Measurements from ENCODE around the gene SGMS2.
"Not testable (repeated sequence)": the region's sequence is repeated elsewhere in the genome, so short reads cannot be mapped to it uniquely, and the experiment has no call there.

Gene SGMS2

DNA sequence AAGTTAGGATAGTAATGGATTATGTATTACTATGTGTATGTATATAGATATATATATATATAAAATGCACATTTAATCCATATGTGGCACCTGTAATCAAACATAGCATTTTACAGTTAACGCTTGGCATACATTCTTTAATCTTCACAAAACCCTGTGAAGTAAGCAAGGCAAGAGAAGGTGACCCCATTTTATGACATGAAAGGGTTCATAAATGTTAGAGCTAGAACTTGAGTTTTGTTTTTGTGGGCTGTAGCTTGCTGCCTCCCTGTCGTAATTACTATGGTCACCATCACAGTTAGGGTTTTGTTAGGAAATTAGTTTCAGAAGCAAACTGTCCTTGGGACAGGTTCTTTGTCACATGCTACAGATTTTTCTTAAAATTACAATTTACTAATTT lies 92.8 kb downstream of the SGMS2 start:
- Histone ChIP-seq H3K9me3 (replicated peaks; ENCODE audit: insufficient read depth, low read length) (no peaks in the 10 kb centered on the region), H3K79me2 (ENCODE audit: low read length) (no peaks in the 10 kb centered on the region), H4K20me1 (ENCODE audit: insufficient read depth, low read length) (no peaks in the 10 kb centered on the region), H3K4me1 (ENCODE audit: low read length) (no peaks in the 10 kb centered on the region), H3K27ac (ENCODE audit: low read length) (no peak overlapping the region), H3F3A (ENCODE audit: insufficient read depth, low read length) (no peaks in the 10 kb centered on the region), H2AFZ (ENCODE audit: low read length) (no peak overlapping the region), H3K36me3 (replicated peaks; ENCODE audit: insufficient read depth, low read length) (no peaks in the 10 kb centered on the region), H3K27me3 (replicated peaks; ENCODE audit: insufficient read depth, low read length) (no peaks in the 10 kb centered on the region), H3K4me3 (ENCODE audit: low read length) (no peak overlapping the region), H3K4me2 (ENCODE audit: low read depth, low read length) (no peak overlapping the region), H3K9me2 (replicated peaks; ENCODE audit: insufficient read depth, low read length) (no peaks in the 10 kb centered on the region), H3K9ac (ENCODE audit: low read length) (no peak overlapping the region)
- no peak for TF ChIP-seq EZH2phosphoT487 (IDR thresholded peaks at IDR 0.05; ENCODE audit: low read length)
- no peak for TF ChIP-seq EZH2 (optimal IDR thresholded peaks at IDR 0.05; ENCODE audit: low read depth, low read length)
- TF ChIP-seq, protein P1, sequence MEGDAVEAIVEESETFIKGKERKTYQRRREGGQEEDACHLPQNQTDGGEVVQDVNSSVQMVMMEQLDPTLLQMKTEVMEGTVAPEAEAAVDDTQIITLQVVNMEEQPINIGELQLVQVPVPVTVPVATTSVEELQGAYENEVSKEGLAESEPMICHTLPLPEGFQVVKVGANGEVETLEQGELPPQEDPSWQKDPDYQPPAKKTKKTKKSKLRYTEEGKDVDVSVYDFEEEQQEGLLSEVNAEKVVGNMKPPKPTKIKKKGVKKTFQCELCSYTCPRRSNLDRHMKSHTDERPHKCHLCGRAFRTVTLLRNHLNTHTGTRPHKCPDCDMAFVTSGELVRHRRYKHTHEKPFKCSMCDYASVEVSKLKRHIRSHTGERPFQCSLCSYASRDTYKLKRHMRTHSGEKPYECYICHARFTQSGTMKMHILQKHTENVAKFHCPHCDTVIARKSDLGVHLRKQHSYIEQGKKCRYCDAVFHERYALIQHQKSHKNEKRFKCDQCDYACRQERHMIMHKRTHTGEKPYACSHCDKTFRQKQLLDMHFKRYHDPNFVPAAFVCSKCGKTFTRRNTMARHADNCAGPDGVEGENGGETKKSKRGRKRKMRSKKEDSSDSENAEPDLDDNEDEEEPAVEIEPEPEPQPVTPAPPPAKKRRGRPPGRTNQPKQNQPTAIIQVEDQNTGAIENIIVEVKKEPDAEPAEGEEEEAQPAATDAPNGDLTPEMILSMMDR (IDR thresholded peaks at IDR 0.05; ENCODE audit: low read length): no peak
- DNase-seq: no peak

DNA sequence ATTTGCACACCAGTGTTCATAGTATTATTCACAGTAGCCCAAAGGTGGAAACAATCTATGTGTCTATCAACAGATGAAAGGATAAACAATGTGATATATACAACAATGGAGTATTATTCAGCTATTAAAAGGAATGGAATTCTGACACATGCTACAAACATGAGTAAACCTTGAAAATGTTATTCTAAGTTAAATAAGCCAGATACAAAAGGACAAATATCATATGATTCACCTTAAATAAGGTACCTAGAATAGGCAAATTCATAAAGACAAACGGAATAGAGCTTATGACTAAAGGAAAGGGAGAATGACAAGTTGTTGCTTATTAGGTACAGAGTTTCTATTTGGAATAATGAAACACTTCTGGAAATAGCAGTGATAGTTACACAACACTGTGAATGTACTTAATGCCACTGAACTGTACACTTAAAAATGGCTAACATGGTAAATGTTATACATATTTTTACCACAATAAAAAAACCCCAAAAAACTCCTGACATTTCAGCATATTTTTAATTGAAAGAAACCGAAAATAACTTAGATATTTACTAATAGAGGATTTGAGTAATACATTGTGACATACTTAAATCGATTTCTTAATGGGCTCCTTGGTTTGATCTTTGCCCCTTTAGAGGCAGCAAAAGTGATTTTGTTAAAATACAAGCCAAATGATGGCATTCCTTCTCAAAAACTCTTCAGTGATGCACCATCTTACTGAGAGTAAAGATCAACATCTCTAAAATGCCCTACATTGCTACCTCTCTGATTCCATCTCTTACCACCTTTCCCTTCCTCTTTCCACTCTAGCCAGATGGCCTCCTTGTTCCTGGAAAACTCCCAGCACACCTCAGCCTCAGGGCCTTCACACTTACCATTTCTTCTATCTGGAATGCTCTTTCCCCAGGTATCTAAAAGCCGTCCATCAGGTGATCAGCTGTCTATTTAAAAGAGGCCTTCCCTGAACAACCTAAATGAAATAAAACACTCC lies 98.0 kb downstream of the SGMS2 start:
- H3K27ac ChIP-seq (ENCODE audit: low read length): no peak overlapping the region
- no peaks in the 10 kb centered on the region for H3K27me3 ChIP-seq (replicated peaks; ENCODE audit: insufficient read depth, low read length)
- H3K4me2 ChIP-seq (ENCODE audit: low read depth, low read length): no peak overlapping the region
- no peaks in the 10 kb centered on the region for H4K20me1 ChIP-seq (ENCODE audit: insufficient read depth, low read length)
- H3K79me2 ChIP-seq (ENCODE audit: low read length): no peaks in the 10 kb centered on the region
- H3F3A ChIP-seq (ENCODE audit: insufficient read depth, low read length): no peaks in the 10 kb centered on the region
- no peak for TF ChIP-seq EZH2phosphoT487 (IDR thresholded peaks at IDR 0.05; ENCODE audit: low read length)
- TF ChIP-seq, protein P1 (IDR thresholded peaks at IDR 0.05; ENCODE audit: low read length): no peak
- TF ChIP-seq EZH2 (optimal IDR thresholded peaks at IDR 0.05; ENCODE audit: low read depth, low read length): no peak
- no peaks in the 10 kb centered on the region for H3K4me1 ChIP-seq (ENCODE audit: low read length)
- no peak overlapping the region for H3K9ac ChIP-seq (ENCODE audit: low read length)
- no peak for DNase-seq
- no peaks in the 10 kb centered on the region for H3K36me3 ChIP-seq (replicated peaks; ENCODE audit: insufficient read depth, low read length)
- H2AFZ ChIP-seq (ENCODE audit: low read length): no peak overlapping the region
- H3K4me3 ChIP-seq (ENCODE audit: low read length): no peak overlapping the region
- no peaks in the 10 kb centered on the region for H3K9me2 ChIP-seq (replicated peaks; ENCODE audit: insufficient read depth, low read length)
- no peaks in the 10 kb centered on the region for H3K9me3 ChIP-seq (replicated peaks; ENCODE audit: insufficient read depth, low read length)

DNA sequence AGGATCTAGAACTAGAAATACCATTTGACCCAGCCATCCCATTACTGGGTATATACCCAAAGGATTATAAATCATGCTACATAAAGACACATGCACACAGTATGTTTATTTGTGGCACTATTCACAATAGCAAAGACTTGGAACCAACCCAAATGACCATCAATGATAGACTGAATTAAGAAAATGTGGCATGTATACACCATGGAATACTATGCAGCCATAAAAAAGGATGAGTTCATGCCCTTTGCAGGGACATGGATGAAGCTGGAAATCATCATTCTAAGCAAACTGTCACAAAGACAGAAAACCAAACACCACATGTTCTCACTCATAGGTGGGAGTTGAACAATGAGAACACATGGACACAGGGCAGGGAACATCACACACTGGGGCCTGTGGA lies 101.0 kb downstream of the SGMS2 start:
- H4K20me1 ChIP-seq (ENCODE audit: insufficient read depth, low read length); H3K4me2 ChIP-seq (ENCODE audit: low read depth, low read length); H3K4me3 ChIP-seq (ENCODE audit: low read length); H3K4me1 ChIP-seq (ENCODE audit: low read length); H3K9me3 ChIP-seq (replicated peaks; ENCODE audit: insufficient read depth, low read length); H3K79me2 ChIP-seq (ENCODE audit: low read length); H2AFZ ChIP-seq (ENCODE audit: low read length); H3K9ac ChIP-seq (ENCODE audit: low read length); DNase-seq; H3K36me3 ChIP-seq (replicated peaks; ENCODE audit: insufficient read depth, low read length); H3K27me3 ChIP-seq (replicated peaks; ENCODE audit: insufficient read depth, low read length); H3F3A ChIP-seq (ENCODE audit: insufficient read depth, low read length); H3K9me2 ChIP-seq (replicated peaks; ENCODE audit: insufficient read depth, low read length); H3K27ac ChIP-seq (ENCODE audit: low read length): not testable (repeated sequence)

DNA sequence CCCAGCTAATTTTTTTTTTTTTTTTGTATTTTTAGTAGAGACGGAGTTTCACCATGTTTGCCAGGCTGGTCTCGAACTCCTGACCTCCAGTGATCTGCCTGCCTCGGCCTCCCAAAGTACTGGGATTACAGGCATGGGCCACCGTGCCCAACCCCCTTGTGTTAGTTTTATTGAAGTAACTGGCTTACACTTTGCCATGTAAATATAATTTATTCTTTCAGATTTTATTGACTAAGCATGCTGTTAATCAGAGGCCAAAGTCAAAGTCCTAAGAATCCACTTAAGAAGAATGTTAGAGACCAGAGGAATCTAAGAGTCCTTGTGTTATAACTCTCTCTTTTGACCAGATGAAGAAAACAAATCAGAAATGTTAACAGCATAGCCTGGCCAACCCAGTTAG lies 102.1 kb downstream of the SGMS2 start:
- not testable (repeated sequence) for H3K27ac ChIP-seq (ENCODE audit: low read length); H4K20me1 ChIP-seq (ENCODE audit: insufficient read depth, low read length); DNase-seq

More for the DNA sequence above, 102.1 kb downstream of the SGMS2 start:
- not testable (repeated sequence) for H3K4me2 ChIP-seq (ENCODE audit: low read depth, low read length); H3K27me3 ChIP-seq (replicated peaks; ENCODE audit: insufficient read depth, low read length); H3F3A ChIP-seq (ENCODE audit: insufficient read depth, low read length); H3K4me1 ChIP-seq (ENCODE audit: low read length); H2AFZ ChIP-seq (ENCODE audit: low read length); H3K9ac ChIP-seq (ENCODE audit: low read length); H3K9me3 ChIP-seq (replicated peaks; ENCODE audit: insufficient read depth, low read length); H3K4me3 ChIP-seq (ENCODE audit: low read length); H3K79me2 ChIP-seq (ENCODE audit: low read length); H3K36me3 ChIP-seq (replicated peaks; ENCODE audit: insufficient read depth, low read length); H3K9me2 ChIP-seq (replicated peaks; ENCODE audit: insufficient read depth, low read length)
